GM23338 (cell line): ENCODE measurements around the gene GBF1. TPM values are rescaled to one million over a fixed set of nuclear protein-coding genes. Genes with fewer than 3 reads are reported as not detected.

Experiments used
- ATAC-seq: fragments of 200-7000 bp; cut with Tn5 transposase; 3 replicates; pipeline ENCODE4 v1.9.1; 2020
- DNase-seq: peaks from one replicate; pipeline ENCODE4 v3.0.0-alpha.2; 2015; ENCODE audit warnings: low spot score
- H2AFZ ChIP-seq: fragments of 200-600 bp; sonication (generic); 2 replicates; pipeline ENCODE4 v1.8.0; 2016; ENCODE audit warnings: antibody characterized with exemption, mild to moderate bottlenecking, moderate library complexity
- H3F3A ChIP-seq: fragments of 200-600 bp; sonication (generic); replicated peaks from 2 replicates; pipeline ENCODE4 v1.8.0; 2017; ENCODE audit warnings: antibody characterized with exemption, mixed run types, low read depth
- H3K27ac ChIP-seq: fragments of 200-600 bp; sonication (generic); 2 replicates; pipeline ENCODE4 v1.6.1; 2016; ENCODE audit warnings: low read depth
- H3K27me3 ChIP-seq: fragments of 200-600 bp; sonication (generic); 2 replicates; pipeline ENCODE4 v1.8.0; 2016; ENCODE audit warnings: mild to moderate bottlenecking, mixed run types, moderate library complexity; ENCODE audit not compliant: insufficient read depth
- H3K36me3 ChIP-seq: fragments of 200-600 bp; sonication (generic); 2 replicates; pipeline ENCODE4 v1.8.0; 2016; ENCODE audit warnings: mild to moderate bottlenecking; ENCODE audit not compliant: insufficient read depth
- H3K4me1 ChIP-seq: fragments of 200-600 bp; sonication (generic); 2 replicates; pipeline ENCODE4 v1.8.0; 2016; ENCODE audit warnings: mild to moderate bottlenecking, moderate library complexity; ENCODE audit not compliant: insufficient read depth
- H3K4me2 ChIP-seq: fragments of 200-600 bp; sonication (generic); 2 replicates; pipeline ENCODE4 v1.7.1; 2017; ENCODE audit warnings: mixed run types
- H3K4me3 ChIP-seq: fragments of 200-600 bp; sonication (generic); 2 replicates; pipeline ENCODE4 v1.6.1; 2016; ENCODE audit warnings: mixed run types
- H3K79me2 ChIP-seq: fragments of 200-600 bp; sonication (generic); replicated peaks from 2 replicates; pipeline ENCODE4 v1.8.0; 2017; ENCODE audit warnings: mild to moderate bottlenecking; ENCODE audit not compliant: insufficient read depth
- H3K9me2 ChIP-seq: fragments of 200-600 bp; sonication (generic); 2 replicates; pipeline ENCODE4 v1.8.0; 2017; ENCODE audit not compliant: insufficient read depth
- H4K20me1 ChIP-seq: fragments of 200-600 bp; sonication (generic); replicated peaks from 2 replicates; pipeline ENCODE4 v1.8.0; 2017; ENCODE audit warnings: mild to moderate bottlenecking; ENCODE audit not compliant: insufficient read depth
- H3K27ac Mint-ChIP-seq: 2 replicates; pipeline ENCODE4 v1.8.0; 2020; ENCODE audit warnings: inconsistent platforms, mild to moderate bottlenecking, moderate library complexity, mixed read lengths
- H3K27me3 Mint-ChIP-seq: 3 replicates; pipeline ENCODE4 v1.8.0; 2022; ENCODE audit warnings: low read depth, mild to moderate bottlenecking, moderate library complexity, mixed read lengths, inconsistent platforms; ENCODE audit not compliant: insufficient read depth, poor library complexity
- H3K36me3 Mint-ChIP-seq: 3 replicates; pipeline ENCODE4 v1.8.0; 2021; ENCODE audit warnings: low read depth, mild to moderate bottlenecking, inconsistent platforms, moderate library complexity, mixed read lengths
- H3K4me1 Mint-ChIP-seq: 3 replicates; pipeline ENCODE4 v1.8.0; 2020; ENCODE audit warnings: mild to moderate bottlenecking, inconsistent platforms, mixed read lengths
- H3K4me3 Mint-ChIP-seq: 3 replicates; pipeline ENCODE4 v1.8.0; 2021; ENCODE audit warnings: moderate library complexity, mild to moderate bottlenecking, inconsistent platforms, mixed read lengths
- H3K9me3 Mint-ChIP-seq: 3 replicates; pipeline ENCODE4 v1.8.0; 2020; ENCODE audit warnings: moderate library complexity, mild to moderate bottlenecking, inconsistent platforms, mixed read lengths
- CREB1 ChIP-seq: fragments of 250-450 bp; sonication (Bioruptor Pico); IDR thresholded peaks from 2 replicates; pipeline ENCODE4 v1.5.0; 2020; ENCODE audit warnings: low read depth, mild to moderate bottlenecking, moderate library complexity
- EZH2 ChIP-seq: fragments of 200-600 bp; sonication (generic); IDR thresholded peaks from one replicate; pipeline ENCODE4 v1.8.0; 2017; ENCODE audit warnings: antibody characterized with exemption, mild to moderate bottlenecking, low read depth; ENCODE audit not compliant: unreplicated experiment
- EZH2phosphoT487 ChIP-seq: fragments of 200-600 bp; sonication (generic); IDR thresholded peaks from one replicate; pipeline ENCODE4 v1.8.1; 2018; ENCODE audit warnings: antibody characterized with exemption; ENCODE audit not compliant: unreplicated experiment
- JUNB ChIP-seq: IDR thresholded peaks from one replicate; pipeline ENCODE4 v1.6.1; 2016; ENCODE audit warnings: antibody characterized with exemption; ENCODE audit not compliant: unreplicated experiment
- NANOG ChIP-seq: IDR thresholded peaks from 2 replicates; pipeline ENCODE4 v1.6.1; 2016; ENCODE audit warnings: antibody characterized with exemption, borderline replicate concordance
- POLR2AphosphoS5 ChIP-seq: IDR thresholded peaks from 2 replicates; pipeline ENCODE4 v1.6.1; 2016; ENCODE audit warnings: antibody characterized with exemption, low read depth
- STAT1 ChIP-seq: IDR thresholded peaks from one replicate; pipeline ENCODE4 v1.6.1; 2016; ENCODE audit warnings: antibody characterized with exemption; ENCODE audit not compliant: unreplicated experiment
- ZNF114 ChIP-seq: fragments of 250-450 bp; sonication (Bioruptor Pico); IDR thresholded peaks from 2 replicates; pipeline ENCODE4 v1.5.0; 2020; ENCODE audit warnings: mild to moderate bottlenecking, moderate library complexity
- ZNF331 ChIP-seq: fragments of 250-450 bp; sonication (Bioruptor Pico); IDR thresholded peaks from 2 replicates; pipeline ENCODE4 v1.5.0; 2020; ENCODE audit warnings: low read depth, mild to moderate bottlenecking, moderate library complexity
- polyA plus RNA-seq: library from polyadenylated mRNA; unstranded; fragments of >200 nt; fragmentation: Nextera tagmentation; extraction: Ambion mirVana; gene quantifications from 2 replicates; pipeline ENCODE4 v1.2.1, GENCODE V29; 2016
- total RNA-seq: library from RNA; depleted of rRNA; stranded (reverse); fragments of >200 nt; shearing (Covaris generic); gene quantifications from 2 replicates; pipeline ENCODE4 v1.2.3, GENCODE V29; 2014
- TF ChIP-seq, protein P1 (sequence below): IDR thresholded peaks from 2 replicates; pipeline ENCODE4 v1.6.1; 2016; ENCODE audit warnings: antibody characterized with exemption
- TF ChIP-seq, protein P2 (sequence below), 2 experiments: fragments of 200-600 bp in 1 of 2; sonication (generic) in 1 of 2; conservative IDR thresholded peaks; 2 replicates each; pipeline versions ENCODE4 v1.5.1 to v1.6.1; 2016 to 2017; ENCODE audit warnings: antibody characterized with exemption in 2 of 2, low read depth in 2 of 2, mild to moderate bottlenecking in 2 of 2, moderate library complexity in 1 of 2
- TF ChIP-seq, protein P3 (sequence below): fragments of 250-450 bp; sonication (Bioruptor Pico); IDR thresholded peaks from 2 replicates; pipeline ENCODE4 v1.5.0; 2020; ENCODE audit warnings: mild to moderate bottlenecking, moderate library complexity
- TF ChIP-seq, protein P4 (sequence below): IDR thresholded peaks from one replicate; pipeline ENCODE4 v1.6.1; 2018; ENCODE audit warnings: antibody characterized with exemption; ENCODE audit not compliant: unreplicated experiment

Gene GBF1
- total and polyA plus RNA-seq, 2 experiments from 2014 or later = 6.5 to 27.2 TPM

DNA sequence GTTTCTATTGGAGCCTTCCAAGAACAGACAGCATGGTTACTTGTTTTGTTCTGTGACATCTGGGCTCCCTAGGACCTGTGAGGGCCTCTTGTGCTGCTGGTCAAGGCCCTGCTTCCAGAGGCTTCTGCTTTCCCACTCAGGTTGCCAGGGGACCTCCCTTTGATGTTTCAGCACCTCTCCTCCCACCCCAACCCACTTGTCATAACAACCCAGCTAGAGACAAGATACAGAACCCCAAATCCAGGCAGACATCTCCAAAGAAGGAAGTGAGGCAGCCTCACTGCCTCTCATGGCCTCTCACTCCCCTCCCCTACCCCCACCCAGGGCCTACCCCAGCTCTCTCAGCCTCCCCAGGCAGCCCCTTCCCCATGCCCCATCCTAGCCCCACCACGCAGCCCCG, 161.5 kb downstream of the GBF1 start:
- no peaks in the 10 kb centered on the region for H3K79me2 ChIP-seq
- no peak overlapping the region; the same call in 2 of the 3 replicates for H3K4me3 Mint-ChIP-seq
- no peaks in the 10 kb centered on the region for H4K20me1 ChIP-seq
- no peaks in the 10 kb centered on the region for H3K36me3 ChIP-seq
- ATAC-seq (no peak), DNase-seq (no peak)
- no peak for TF ChIP-seq ZNF114 (CRISPR knock-in tag)
- no peak for TF ChIP-seq EZH2phosphoT487
- no peak for TF ChIP-seq JUNB
- TF ChIP-seq, protein P1, sequence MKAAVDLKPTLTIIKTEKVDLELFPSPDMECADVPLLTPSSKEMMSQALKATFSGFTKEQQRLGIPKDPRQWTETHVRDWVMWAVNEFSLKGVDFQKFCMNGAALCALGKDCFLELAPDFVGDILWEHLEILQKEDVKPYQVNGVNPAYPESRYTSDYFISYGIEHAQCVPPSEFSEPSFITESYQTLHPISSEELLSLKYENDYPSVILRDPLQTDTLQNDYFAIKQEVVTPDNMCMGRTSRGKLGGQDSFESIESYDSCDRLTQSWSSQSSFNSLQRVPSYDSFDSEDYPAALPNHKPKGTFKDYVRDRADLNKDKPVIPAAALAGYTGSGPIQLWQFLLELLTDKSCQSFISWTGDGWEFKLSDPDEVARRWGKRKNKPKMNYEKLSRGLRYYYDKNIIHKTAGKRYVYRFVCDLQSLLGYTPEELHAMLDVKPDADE = no peak
- TF ChIP-seq, protein P2, sequence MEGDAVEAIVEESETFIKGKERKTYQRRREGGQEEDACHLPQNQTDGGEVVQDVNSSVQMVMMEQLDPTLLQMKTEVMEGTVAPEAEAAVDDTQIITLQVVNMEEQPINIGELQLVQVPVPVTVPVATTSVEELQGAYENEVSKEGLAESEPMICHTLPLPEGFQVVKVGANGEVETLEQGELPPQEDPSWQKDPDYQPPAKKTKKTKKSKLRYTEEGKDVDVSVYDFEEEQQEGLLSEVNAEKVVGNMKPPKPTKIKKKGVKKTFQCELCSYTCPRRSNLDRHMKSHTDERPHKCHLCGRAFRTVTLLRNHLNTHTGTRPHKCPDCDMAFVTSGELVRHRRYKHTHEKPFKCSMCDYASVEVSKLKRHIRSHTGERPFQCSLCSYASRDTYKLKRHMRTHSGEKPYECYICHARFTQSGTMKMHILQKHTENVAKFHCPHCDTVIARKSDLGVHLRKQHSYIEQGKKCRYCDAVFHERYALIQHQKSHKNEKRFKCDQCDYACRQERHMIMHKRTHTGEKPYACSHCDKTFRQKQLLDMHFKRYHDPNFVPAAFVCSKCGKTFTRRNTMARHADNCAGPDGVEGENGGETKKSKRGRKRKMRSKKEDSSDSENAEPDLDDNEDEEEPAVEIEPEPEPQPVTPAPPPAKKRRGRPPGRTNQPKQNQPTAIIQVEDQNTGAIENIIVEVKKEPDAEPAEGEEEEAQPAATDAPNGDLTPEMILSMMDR (conservative IDR thresholded peaks at IDR 0.05; ENCODE audit: low read depth in 2 of 2) = no peak
- TF ChIP-seq POLR2AphosphoS5 = no peak
- TF ChIP-seq ZNF331 = no peak
- TF ChIP-seq NANOG = no peak
- no peak for TF ChIP-seq STAT1
- TF ChIP-seq, protein P3, sequence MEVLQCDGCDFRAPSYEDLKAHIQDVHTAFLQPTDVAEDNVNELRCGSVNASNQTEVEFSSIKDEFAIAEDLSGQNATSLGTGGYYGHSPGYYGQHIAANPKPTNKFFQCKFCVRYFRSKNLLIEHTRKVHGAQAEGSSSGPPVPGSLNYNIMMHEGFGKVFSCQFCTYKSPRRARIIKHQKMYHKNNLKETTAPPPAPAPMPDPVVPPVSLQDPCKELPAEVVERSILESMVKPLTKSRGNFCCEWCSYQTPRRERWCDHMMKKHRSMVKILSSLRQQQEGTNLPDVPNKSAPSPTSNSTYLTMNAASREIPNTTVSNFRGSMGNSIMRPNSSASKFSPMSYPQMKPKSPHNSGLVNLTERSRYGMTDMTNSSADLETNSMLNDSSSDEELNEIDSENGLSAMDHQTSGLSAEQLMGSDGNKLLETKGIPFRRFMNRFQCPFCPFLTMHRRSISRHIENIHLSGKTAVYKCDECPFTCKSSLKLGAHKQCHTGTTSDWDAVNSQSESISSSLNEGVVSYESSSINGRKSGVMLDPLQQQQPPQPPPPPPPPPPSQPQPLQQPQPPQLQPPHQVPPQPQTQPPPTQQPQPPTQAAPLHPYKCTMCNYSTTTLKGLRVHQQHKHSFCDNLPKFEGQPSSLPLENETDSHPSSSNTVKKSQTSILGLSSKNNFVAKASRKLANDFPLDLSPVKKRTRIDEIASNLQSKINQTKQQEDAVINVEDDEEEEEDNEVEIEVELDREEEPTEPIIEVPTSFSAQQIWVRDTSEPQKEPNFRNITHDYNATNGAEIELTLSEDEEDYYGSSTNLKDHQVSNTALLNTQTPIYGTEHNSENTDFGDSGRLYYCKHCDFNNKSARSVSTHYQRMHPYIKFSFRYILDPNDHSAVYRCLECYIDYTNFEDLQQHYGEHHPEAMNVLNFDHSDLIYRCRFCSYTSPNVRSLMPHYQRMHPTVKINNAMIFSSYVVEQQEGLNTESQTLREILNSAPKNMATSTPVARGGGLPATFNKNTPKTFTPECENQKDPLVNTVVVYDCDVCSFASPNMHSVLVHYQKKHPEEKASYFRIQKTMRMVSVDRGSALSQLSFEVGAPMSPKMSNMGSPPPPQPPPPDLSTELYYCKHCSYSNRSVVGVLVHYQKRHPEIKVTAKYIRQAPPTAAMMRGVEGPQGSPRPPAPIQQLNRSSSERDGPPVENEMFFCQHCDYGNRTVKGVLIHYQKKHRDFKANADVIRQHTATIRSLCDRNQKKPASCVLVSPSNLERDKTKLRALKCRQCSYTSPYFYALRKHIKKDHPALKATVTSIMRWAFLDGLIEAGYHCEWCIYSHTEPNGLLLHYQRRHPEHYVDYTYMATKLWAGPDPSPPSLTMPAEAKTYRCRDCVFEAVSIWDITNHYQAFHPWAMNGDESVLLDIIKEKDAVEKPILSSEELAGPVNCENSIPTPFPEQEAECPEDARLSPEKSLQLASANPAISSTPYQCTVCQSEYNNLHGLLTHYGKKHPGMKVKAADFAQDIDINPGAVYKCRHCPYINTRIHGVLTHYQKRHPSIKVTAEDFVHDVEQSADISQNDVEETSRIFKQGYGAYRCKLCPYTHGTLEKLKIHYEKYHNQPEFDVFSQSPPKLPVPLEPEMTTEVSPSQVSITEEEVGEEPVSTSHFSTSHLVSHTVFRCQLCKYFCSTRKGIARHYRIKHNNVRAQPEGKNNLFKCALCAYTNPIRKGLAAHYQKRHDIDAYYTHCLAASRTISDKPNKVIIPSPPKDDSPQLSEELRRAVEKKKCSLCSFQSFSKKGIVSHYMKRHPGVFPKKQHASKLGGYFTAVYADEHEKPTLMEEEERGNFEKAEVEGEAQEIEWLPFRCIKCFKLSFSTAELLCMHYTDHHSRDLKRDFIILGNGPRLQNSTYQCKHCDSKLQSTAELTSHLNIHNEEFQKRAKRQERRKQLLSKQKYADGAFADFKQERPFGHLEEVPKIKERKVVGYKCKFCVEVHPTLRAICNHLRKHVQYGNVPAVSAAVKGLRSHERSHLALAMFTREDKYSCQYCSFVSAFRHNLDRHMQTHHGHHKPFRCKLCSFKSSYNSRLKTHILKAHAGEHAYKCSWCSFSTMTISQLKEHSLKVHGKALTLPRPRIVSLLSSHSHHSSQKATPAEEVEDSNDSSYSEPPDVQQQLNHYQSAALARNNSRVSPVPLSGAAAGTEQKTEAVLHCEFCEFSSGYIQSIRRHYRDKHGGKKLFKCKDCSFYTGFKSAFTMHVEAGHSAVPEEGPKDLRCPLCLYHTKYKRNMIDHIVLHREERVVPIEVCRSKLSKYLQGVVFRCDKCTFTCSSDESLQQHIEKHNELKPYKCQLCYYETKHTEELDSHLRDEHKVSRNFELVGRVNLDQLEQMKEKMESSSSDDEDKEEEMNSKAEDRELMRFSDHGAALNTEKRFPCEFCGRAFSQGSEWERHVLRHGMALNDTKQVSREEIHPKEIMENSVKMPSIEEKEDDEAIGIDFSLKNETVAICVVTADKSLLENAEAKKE (CRISPR knock-in tag) = no peak
- no peak for TF ChIP-seq EZH2
- no peak for TF ChIP-seq CREB1
- TF ChIP-seq, protein P4, sequence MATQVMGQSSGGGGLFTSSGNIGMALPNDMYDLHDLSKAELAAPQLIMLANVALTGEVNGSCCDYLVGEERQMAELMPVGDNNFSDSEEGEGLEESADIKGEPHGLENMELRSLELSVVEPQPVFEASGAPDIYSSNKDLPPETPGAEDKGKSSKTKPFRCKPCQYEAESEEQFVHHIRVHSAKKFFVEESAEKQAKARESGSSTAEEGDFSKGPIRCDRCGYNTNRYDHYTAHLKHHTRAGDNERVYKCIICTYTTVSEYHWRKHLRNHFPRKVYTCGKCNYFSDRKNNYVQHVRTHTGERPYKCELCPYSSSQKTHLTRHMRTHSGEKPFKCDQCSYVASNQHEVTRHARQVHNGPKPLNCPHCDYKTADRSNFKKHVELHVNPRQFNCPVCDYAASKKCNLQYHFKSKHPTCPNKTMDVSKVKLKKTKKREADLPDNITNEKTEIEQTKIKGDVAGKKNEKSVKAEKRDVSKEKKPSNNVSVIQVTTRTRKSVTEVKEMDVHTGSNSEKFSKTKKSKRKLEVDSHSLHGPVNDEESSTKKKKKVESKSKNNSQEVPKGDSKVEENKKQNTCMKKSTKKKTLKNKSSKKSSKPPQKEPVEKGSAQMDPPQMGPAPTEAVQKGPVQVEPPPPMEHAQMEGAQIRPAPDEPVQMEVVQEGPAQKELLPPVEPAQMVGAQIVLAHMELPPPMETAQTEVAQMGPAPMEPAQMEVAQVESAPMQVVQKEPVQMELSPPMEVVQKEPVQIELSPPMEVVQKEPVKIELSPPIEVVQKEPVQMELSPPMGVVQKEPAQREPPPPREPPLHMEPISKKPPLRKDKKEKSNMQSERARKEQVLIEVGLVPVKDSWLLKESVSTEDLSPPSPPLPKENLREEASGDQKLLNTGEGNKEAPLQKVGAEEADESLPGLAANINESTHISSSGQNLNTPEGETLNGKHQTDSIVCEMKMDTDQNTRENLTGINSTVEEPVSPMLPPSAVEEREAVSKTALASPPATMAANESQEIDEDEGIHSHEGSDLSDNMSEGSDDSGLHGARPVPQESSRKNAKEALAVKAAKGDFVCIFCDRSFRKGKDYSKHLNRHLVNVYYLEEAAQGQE = no peak
- H2AFZ ChIP-seq = no peak overlapping the region
- no peak overlapping the region for H3K27ac Mint-ChIP-seq
- peaks cover 22% of the 10 kb centered on the region for H3K4me1 Mint-ChIP-seq
- no peak overlapping the region for H3K4me3 ChIP-seq
- peaks cover 2% of the 10 kb centered on the region; the same call in 1 of the 3 replicates for H3K36me3 Mint-ChIP-seq
- H3K9me3 Mint-ChIP-seq = no peaks in the 10 kb centered on the region
- H3F3A ChIP-seq = peaks cover 12% of the 10 kb centered on the region
- peaks cover 16% of the 10 kb centered on the region for H3K4me1 ChIP-seq
- no peaks in the 10 kb centered on the region for H3K9me2 ChIP-seq
- peaks cover 52% of the 10 kb centered on the region for H3K27me3 Mint-ChIP-seq
- H3K27ac ChIP-seq = no peak overlapping the region
- H3K27me3 ChIP-seq = peaks cover 46% of the 10 kb centered on the region
- H3K4me2 ChIP-seq = no peak overlapping the region
